Loucy (cell line): Measurements from ENCODE around the gene PLEKHO2.

Experiments used
- H2AFZ ChIP-seq: fragments of 200-600 bp; sonication (generic); 2 replicates; pipeline ENCODE4 v1.6.0; 2016; ENCODE audit warnings: antibody characterized with exemption, mild to moderate bottlenecking, low read length, moderate library complexity
- H3F3A ChIP-seq: fragments of 200-600 bp; 2 replicates; pipeline ENCODE4 v1.6.0; 2016; ENCODE audit warnings: antibody characterized with exemption, low read depth, mild to moderate bottlenecking
- H3K27me3 ChIP-seq: fragments of 200-600 bp; sonication (generic); 2 replicates; pipeline ENCODE4 v1.6.1; 2014; ENCODE audit warnings: low read length, mild to moderate bottlenecking; ENCODE audit not compliant: insufficient read depth, poor library complexity, severe bottlenecking
- H3K36me3 ChIP-seq: fragments of 200-600 bp; sonication (generic); 2 replicates; pipeline ENCODE4 v1.6.1; 2016; ENCODE audit warnings: low read length; ENCODE audit not compliant: insufficient read depth
- H3K4me1 ChIP-seq: fragments of 200-600 bp; sonication (generic); 2 replicates; pipeline ENCODE4 v1.5.1; 2014; ENCODE audit warnings: low read length, mild to moderate bottlenecking; ENCODE audit not compliant: insufficient read depth, poor library complexity, severe bottlenecking
- H3K4me2 ChIP-seq: fragments of 200-600 bp; sonication (generic); 2 replicates; pipeline ENCODE4 v1.6.0; 2014; ENCODE audit warnings: antibody characterized with exemption, low read length, low read depth, mild to moderate bottlenecking; ENCODE audit not compliant: poor library complexity, severe bottlenecking
- H3K4me3 ChIP-seq: fragments of 200-600 bp; sonication (generic); 2 replicates; pipeline ENCODE4 v1.5.1; 2014; ENCODE audit warnings: low read length, mild to moderate bottlenecking, mixed read lengths; ENCODE audit not compliant: poor library complexity, severe bottlenecking
- H3K79me2 ChIP-seq: fragments of 200-600 bp; sonication (generic); 2 replicates; pipeline ENCODE4 v1.6.1; 2014; ENCODE audit warnings: low read length; ENCODE audit not compliant: insufficient read depth
- H3K9ac ChIP-seq: fragments of 200-600 bp; sonication (generic); 2 replicates; pipeline ENCODE4 v1.6.0; 2014; ENCODE audit warnings: mild to moderate bottlenecking, low read depth, low read length, moderate library complexity; ENCODE audit not compliant: poor library complexity, severe bottlenecking
- H3K9me2 ChIP-seq: fragments of 200-600 bp; sonication (generic); replicated peaks from 2 replicates; pipeline ENCODE4 v1.6.1; 2016; ENCODE audit warnings: low read depth, low read length, mixed read lengths
- H3K9me3 ChIP-seq: fragments of 200-600 bp; sonication (generic); 2 replicates; pipeline ENCODE4 v1.6.1; 2014; ENCODE audit warnings: mild to moderate bottlenecking, antibody characterized with exemption, low read length, low read depth; ENCODE audit not compliant: insufficient read depth
- H4K20me1 ChIP-seq: fragments of 200-600 bp; sonication (generic); 2 replicates; pipeline ENCODE4 v1.6.0; 2014; ENCODE audit warnings: antibody characterized with exemption, low read length, mild to moderate bottlenecking; ENCODE audit not compliant: insufficient read depth, poor library complexity, severe bottlenecking
- CTCF ChIP-seq: fragments of 200-600 bp; sonication (generic); conservative IDR thresholded peaks from 2 replicates; pipeline ENCODE4 v1.5.1; 2014; ENCODE audit warnings: mild to moderate bottlenecking, antibody characterized with exemption, low read length
- EZH2phosphoT487 ChIP-seq: fragments of 200-600 bp; IDR thresholded peaks from 2 replicates; pipeline ENCODE4 v1.6.1; 2018; ENCODE audit warnings: antibody characterized with exemption, mild to moderate bottlenecking, moderate library complexity, borderline replicate concordance

The PLEKHO2 gene

DNA sequence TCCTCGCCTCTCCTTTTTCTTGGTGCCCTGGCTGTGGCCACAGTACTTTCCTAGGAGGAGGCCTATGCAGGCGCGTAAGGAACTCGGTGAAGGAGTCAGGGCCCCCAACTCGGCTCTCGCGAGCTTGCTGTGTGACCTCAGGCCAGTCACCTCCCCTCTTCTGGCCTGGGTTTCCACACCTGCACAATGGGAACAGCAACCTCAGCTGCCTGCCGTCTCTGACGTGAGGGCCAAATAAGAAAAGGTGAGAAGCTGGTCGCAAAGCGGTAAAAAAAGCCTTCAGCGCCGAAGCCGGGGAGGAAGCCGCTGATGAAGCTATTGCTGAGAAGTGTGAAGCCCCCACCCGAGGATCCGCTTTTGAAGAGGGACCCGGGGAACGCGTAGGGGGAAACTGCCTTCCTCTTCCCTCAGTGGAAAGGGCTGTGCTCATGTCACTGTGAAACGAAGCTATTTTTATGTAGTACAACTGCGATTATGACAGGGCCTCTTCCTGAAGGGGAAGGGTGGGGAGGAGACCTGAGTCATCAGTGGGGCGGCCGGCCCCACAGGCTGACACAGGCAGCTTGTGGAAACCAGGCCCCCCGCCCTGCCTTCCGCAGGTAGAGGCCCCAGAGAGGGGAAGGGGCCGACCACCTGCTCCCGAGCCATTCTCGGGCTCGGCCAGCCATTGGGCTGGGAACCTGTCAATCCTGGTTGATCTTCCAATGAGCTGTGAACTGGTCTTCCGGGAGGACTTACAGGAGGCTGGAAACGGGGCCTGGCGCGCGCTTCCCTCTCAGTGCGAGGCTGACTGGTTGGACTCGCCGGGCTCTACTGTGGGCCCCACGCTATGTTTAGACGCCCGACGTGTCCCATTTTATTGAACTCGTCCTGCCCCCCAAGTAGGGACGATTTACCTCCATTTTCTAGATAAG is 52.0 kb downstream of the PLEKHO2 start:
- H3K9me3 ChIP-seq: no peaks in the 10 kb centered on the region
- no peaks in the 10 kb centered on the region for H3K9me2 ChIP-seq
- peaks cover 63% of the 10 kb centered on the region for H3K4me1 ChIP-seq
- peak overlapping the region; percentile 61; the same call in 1 of the 2 replicates for H2AFZ ChIP-seq
- H3K36me3 ChIP-seq: no peaks in the 10 kb centered on the region
- peak overlapping the region; percentile 93 for H3K9ac ChIP-seq
- no peaks in the 10 kb centered on the region for H3K79me2 ChIP-seq
- no peaks in the 10 kb centered on the region for H4K20me1 ChIP-seq
- peak overlapping the region; percentile 86 for H3K4me3 ChIP-seq
- TF ChIP-seq CTCF (no peak), EZH2phosphoT487 (no peak)
- H3K4me2 ChIP-seq: peak overlapping the region; percentile 100
- H3K27me3 ChIP-seq: no peaks in the 10 kb centered on the region
- H3F3A ChIP-seq: peaks cover 21% of the 10 kb centered on the region; the same call in 1 of the 2 replicates

- Histone ChIP-seq H3F3A (peaks cover 21% of the 10 kb centered on the region; the same call in 1 of the 2 replicates), H3K4me1 (peaks cover 63% of the 10 kb centered on the region), H3K9me3 (no peaks in the 10 kb centered on the region), H3K79me2 (no peaks in the 10 kb centered on the region), H3K4me2 (peak overlapping the region; percentile 100), H3K36me3 (no peaks in the 10 kb centered on the region), H2AFZ (peak overlapping the region; percentile 61; the same call in 1 of the 2 replicates), H4K20me1 (no peaks in the 10 kb centered on the region), H3K27me3 (no peaks in the 10 kb centered on the region), H3K9me2 (no peaks in the 10 kb centered on the region), H3K9ac (peak overlapping the region; percentile 93), H3K4me3 (peak overlapping the region; percentile 86)
- TF ChIP-seq CTCF (no peak), EZH2phosphoT487 (no peak)
Observed at GRCh38 chr15:64894395-64895056, 52.8 kb downstream of the PLEKHO2 start.

GRCh38 chr15:64895285-64896065 is 53.8 kb downstream of the PLEKHO2 start:
- Histone ChIP-seq H3K79me2 (no peaks in the 10 kb centered on the region), H3K4me3 (peak overlapping the region; percentile 86), H3F3A (peaks cover 21% of the 10 kb centered on the region; the same call in 1 of the 2 replicates), H3K4me1 (peaks cover 63% of the 10 kb centered on the region), H4K20me1 (no peaks in the 10 kb centered on the region), H3K9ac (peak overlapping the region; percentile 93), H3K27me3 (no peaks in the 10 kb centered on the region), H3K9me3 (no peaks in the 10 kb centered on the region), H3K9me2 (no peaks in the 10 kb centered on the region), H3K36me3 (no peaks in the 10 kb centered on the region), H2AFZ (peak overlapping the region; percentile 35; the same call in 1 of the 2 replicates), H3K4me2 (peak overlapping the region; percentile 100)
- no peak for TF ChIP-seq EZH2phosphoT487
- peak; percentile 43 for TF ChIP-seq CTCF
